HCT116 (cell line): ENCODE results near the gene SENP8. TPM values are rescaled to one million over a fixed set of nuclear protein-coding genes. Genes with fewer than 3 reads are reported as not detected.

ENCODE experiments used
- ATAC-seq: fragments of 200-7000 bp; cut with Tn5 transposase; 2 replicates; pipeline ENCODE4 v1.9.1; 2020; ENCODE audit warnings: mild to moderate bottlenecking, moderate library complexity
- BruUV-seq: library from RNA; stranded (reverse); fragments of 400-500 nt; replicated peaks from 2 replicates; lab custom pipeline; 2021; lab: Mats Ljungman, UMichigan
- CTCF ChIA-PET: fragments of 300-600 bp; sonication (Branson Sonifier 250); formaldehyde crosslinking; loops from one replicate; lab custom pipeline; 2021; ENCODE audit warnings: antibody characterized with exemption; lab: Charles Lee
- POLR2A ChIA-PET: fragments of 300-600, 350-600 bp; sonication (Branson Sonifier 250); formaldehyde crosslinking; loops from one replicate; lab custom pipeline; 2021; ENCODE audit warnings: antibody characterized with exemption; lab: Charles Lee
- RAD21 ChIA-PET, 2 experiments: fragments of 300-600 bp; sonication (Branson Sonifier 250); formaldehyde crosslinking; loops; one replicate each; lab custom pipeline; 2023; ENCODE audit warnings: low total read pairs in 2 of 2; ENCODE audit not compliant: uncharacterized antibody in 2 of 2, unreplicated experiment in 2 of 2, low non-redundant PET in 1 of 2; lab: Charles Lee
- DNase-seq: peaks from one replicate; pipeline ENCODE4 v3.0.0-alpha.2; 2010; ENCODE audit warnings: low read depth, low spot score
- H2AFZ ChIP-seq: fragments of 200-600 bp; shearing (Covaris generic), sonication (generic); 2 replicates; pipeline ENCODE4 v1.6.1; 2017; ENCODE audit warnings: low read depth, mixed run types, mixed read lengths, antibody characterized with exemption, low read length; ENCODE audit not compliant: poor library complexity, severe bottlenecking
- H3K27ac ChIP-seq: 2 replicates; pipeline ENCODE4 v1.5.1; 2012; ENCODE audit warnings: low read depth, low read length
- H3K27me3 ChIP-seq: fragments of 200-600 bp; sonication (generic); 2 replicates; pipeline ENCODE4 v1.6.1; 2016; ENCODE audit warnings: mixed run types, low read length, mixed read lengths; ENCODE audit not compliant: insufficient read depth
- H3K36me3 ChIP-seq, 2 experiments: fragments of 200-500 bp in 1 of 2; fragments of 200-600 bp in 1 of 2; sonication (Bioruptor generic) in 1 of 2; sonication (generic) in 1 of 2; 2 replicates each; pipeline versions ENCODE4 v1.5.1 to v1.6.1; 2014 to 2016; ENCODE audit warnings: low read length in 2 of 2, inconsistent platforms in 1 of 2, mixed read lengths in 1 of 2, mixed run types in 1 of 2; ENCODE audit not compliant: insufficient read depth in 2 of 2, control insufficient read depth in 1 of 2
- H3K4me1 ChIP-seq, 2 experiments: fragments of 200-600 bp in 1 of 2; sonication (generic) in 1 of 2; 2 replicates each; pipeline versions ENCODE4 v1.5.1 to v1.6.1; 2012 to 2017; ENCODE audit warnings: low read length in 2 of 2, inconsistent platforms in 1 of 2, mild to moderate bottlenecking in 1 of 2, mixed read lengths in 1 of 2, mixed run types in 1 of 2, moderate library complexity in 1 of 2; ENCODE audit not compliant: insufficient read depth in 2 of 2, control insufficient read depth in 1 of 2
- H3K4me2 ChIP-seq: fragments of 200-600 bp; sonication (generic); 2 replicates; pipeline ENCODE4 v1.6.1; 2017; ENCODE audit warnings: mixed run types, low read length, mixed read lengths
- H3K4me3 ChIP-seq, 2 experiments: fragments of 200-600 bp in 1 of 2; sonication (generic) in 1 of 2; replicated peaks in 1 of 2; 2 replicates each; pipeline ENCODE4 v1.5.1; 2011 to 2016; ENCODE audit warnings: low read length in 2 of 2, control low read depth in 1 of 2, low read depth in 1 of 2, mild to moderate bottlenecking in 1 of 2, mixed read lengths in 1 of 2, mixed run types in 1 of 2
- H3K79me2 ChIP-seq: fragments of 200-600 bp; sonication (generic); 2 replicates; pipeline ENCODE4 v1.6.1; 2017; ENCODE audit warnings: mild to moderate bottlenecking, mixed run types, low read length, moderate library complexity, mixed read lengths; ENCODE audit not compliant: insufficient read depth
- H3K9ac ChIP-seq: fragments of 200-600 bp; sonication (generic); 2 replicates; pipeline ENCODE4 v1.6.1; 2016; ENCODE audit warnings: low read length, mixed read lengths
- H3K9me2 ChIP-seq: fragments of 200-600 bp; sonication (generic), shearing (Covaris generic); 2 replicates; pipeline ENCODE4 v1.6.1; 2017; ENCODE audit warnings: mixed run types, mild to moderate bottlenecking, moderate library complexity; ENCODE audit not compliant: insufficient read depth
- H3K9me3 ChIP-seq, 2 experiments: fragments of 200-500 bp in 1 of 2; fragments of 200-600 bp in 1 of 2; sonication (Bioruptor generic) in 1 of 2; sonication (generic) in 1 of 2; 2 replicates each; pipeline ENCODE4 v1.6.1; 2014 to 2017; ENCODE audit warnings: low read length in 2 of 2, mixed read lengths in 2 of 2, inconsistent platforms in 1 of 2, low read depth in 1 of 2, mild to moderate bottlenecking in 1 of 2, mixed run types in 1 of 2, moderate library complexity in 1 of 2; ENCODE audit not compliant: control insufficient read depth in 1 of 2, insufficient read depth in 1 of 2
- H4K20me1 ChIP-seq: fragments of 200-600 bp; sonication (generic), shearing (Covaris generic); 2 replicates; pipeline ENCODE4 v1.6.1; 2017; ENCODE audit warnings: mixed run types, mild to moderate bottlenecking, moderate library complexity; ENCODE audit not compliant: insufficient read depth
- ELF1 ChIP-seq: IDR thresholded peaks from 2 replicates; pipeline ENCODE4 v1.6.1; 2012; ENCODE audit warnings: low read depth, borderline replicate concordance
- FOSL1 ChIP-seq: IDR thresholded peaks from 2 replicates; pipeline ENCODE4 v1.6.1; 2012; ENCODE audit warnings: low read depth
- RAD21 ChIP-seq: IDR thresholded peaks from 2 replicates; pipeline ENCODE4 v1.6.1; 2012; ENCODE audit warnings: low read depth, mild to moderate bottlenecking
- SP1 ChIP-seq: IDR thresholded peaks from 2 replicates; pipeline ENCODE4 v1.6.1; 2012; ENCODE audit warnings: low read depth
- ZNF274 ChIP-seq: fragments of 200-500 bp; sonication (Bioruptor generic); IDR thresholded peaks from 2 replicates; pipeline ENCODE4 v1.6.1; 2014; ENCODE audit warnings: mild to moderate bottlenecking, low read depth, low read length, inconsistent platforms
- intact Hi-C: fragments of 100-400 bp; cut with micrococcal nuclease; formaldehyde crosslinking; loops from 2 replicates; pipeline ENCODE4 v1.10.0; 2022
- total RNA-seq: library from RNA; stranded (reverse); gene quantifications from one replicate; pipeline ENCODE4 v1.2.1, GENCODE V29; 2021; ENCODE audit not compliant: unreplicated experiment
- TF ChIP-seq, protein P1 (sequence below), 3 experiments: fragments of 200-600 bp in 1 of 3; sonication (generic) in 1 of 3; IDR thresholded peaks in 2 of 3; conservative IDR thresholded peaks in 1 of 3; 2 replicates each; pipeline ENCODE4 v1.5.1; 2012 to 2017; ENCODE audit warnings: low read depth in 2 of 3, low read length in 2 of 3, antibody characterized with exemption in 1 of 3, borderline replicate concordance in 1 of 3, control low read depth in 1 of 3, mild to moderate bottlenecking in 1 of 3, mixed read lengths in 1 of 3, mixed run types in 1 of 3, moderate library complexity in 1 of 3; ENCODE audit not compliant: insufficient read depth in 1 of 3

SENP8 gene
- total RNA-seq, 1 experiment from 2014 or later = 3.8 TPM

- no peak for TF ChIP-seq RAD21
- TF ChIP-seq, all 23 proteins: peak for 3
Measured at GRCh38 chr15:72117486-72118016, 652 bp upstream of the SENP8 start (continued).

DNA sequence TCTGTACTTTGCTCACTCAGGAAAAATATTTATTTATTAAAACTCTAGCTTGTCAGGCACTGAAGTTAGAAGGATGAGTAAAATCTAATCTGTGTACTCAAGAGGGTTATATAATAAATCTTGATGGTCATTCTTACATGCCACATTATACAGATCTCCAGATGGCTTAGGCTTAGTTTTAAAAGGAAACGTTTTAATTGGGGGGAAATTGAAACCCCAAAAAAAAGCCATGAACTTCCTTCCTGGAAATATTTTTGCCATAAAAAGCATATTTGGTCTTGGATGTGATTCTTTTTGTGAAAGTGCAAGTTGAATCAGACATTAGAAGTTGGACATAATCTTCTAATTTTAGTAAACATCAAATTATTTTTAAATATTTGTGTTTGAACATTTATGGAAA, 6.0 kb downstream of the SENP8 start:
- H3K27me3 ChIP-seq = no peaks in the 10 kb centered on the region
- CTCF ChIA-PET = no interaction called here
- DNase-seq = no peak
- ATAC-seq = no peak
- peaks cover 0 to 1% of the 10 kb centered on the region in 2 experiments; a peak in 2 of 4 replicates for H3K4me1 ChIP-seq
- intact Hi-C loops = no loop called here
- POLR2A ChIA-PET = no interaction called here
- RAD21 ChIA-PET = no interaction called here
- no peaks in the 10 kb centered on the region for H3K79me2 ChIP-seq
- H3K9me3 ChIP-seq = no peaks in the 10 kb centered on the region
- TF ChIP-seq SP1 = no peak
- TF ChIP-seq, protein P1, sequence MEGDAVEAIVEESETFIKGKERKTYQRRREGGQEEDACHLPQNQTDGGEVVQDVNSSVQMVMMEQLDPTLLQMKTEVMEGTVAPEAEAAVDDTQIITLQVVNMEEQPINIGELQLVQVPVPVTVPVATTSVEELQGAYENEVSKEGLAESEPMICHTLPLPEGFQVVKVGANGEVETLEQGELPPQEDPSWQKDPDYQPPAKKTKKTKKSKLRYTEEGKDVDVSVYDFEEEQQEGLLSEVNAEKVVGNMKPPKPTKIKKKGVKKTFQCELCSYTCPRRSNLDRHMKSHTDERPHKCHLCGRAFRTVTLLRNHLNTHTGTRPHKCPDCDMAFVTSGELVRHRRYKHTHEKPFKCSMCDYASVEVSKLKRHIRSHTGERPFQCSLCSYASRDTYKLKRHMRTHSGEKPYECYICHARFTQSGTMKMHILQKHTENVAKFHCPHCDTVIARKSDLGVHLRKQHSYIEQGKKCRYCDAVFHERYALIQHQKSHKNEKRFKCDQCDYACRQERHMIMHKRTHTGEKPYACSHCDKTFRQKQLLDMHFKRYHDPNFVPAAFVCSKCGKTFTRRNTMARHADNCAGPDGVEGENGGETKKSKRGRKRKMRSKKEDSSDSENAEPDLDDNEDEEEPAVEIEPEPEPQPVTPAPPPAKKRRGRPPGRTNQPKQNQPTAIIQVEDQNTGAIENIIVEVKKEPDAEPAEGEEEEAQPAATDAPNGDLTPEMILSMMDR (IDR thresholded peaks at IDR 0.05 in 2 of 3, conservative IDR thresholded peaks at IDR 0.05 in 1 of 3; ENCODE audit: borderline replicate concordance in 1 of 3, insufficient read depth in 1 of 3, low read depth in 2 of 3, low read length in 2 of 3) = no peak
- no peak for TF ChIP-seq FOSL1
- TF ChIP-seq ZNF274 = no peak
- no peak for TF ChIP-seq ELF1
- BruUV-seq = no TSS peak
- H3K4me3 ChIP-seq = no peak overlapping the region
- no peak overlapping the region for H3K4me2 ChIP-seq
- H4K20me1 ChIP-seq = no peaks in the 10 kb centered on the region
- no peaks in the 10 kb centered on the region for H3K9me2 ChIP-seq
- no peaks in the 10 kb centered on the region for H3K36me3 ChIP-seq
- H2AFZ ChIP-seq = no peak overlapping the region
- H3K9ac ChIP-seq = no peak overlapping the region
- no peak overlapping the region for H3K27ac ChIP-seq
